ENCODE results near the gene NAALADL2. TPM values are rescaled to one million over a fixed set of nuclear protein-coding genes. Genes with fewer than 3 reads are reported as not detected.
"Not testable (repeated sequence)": the region's sequence is repeated elsewhere in the genome, so short reads cannot be mapped to it uniquely, and the experiment has no call there.

The NAALADL2 gene
- polyA plus RNA-seq, 1 donor from 2014 or later: 1.6 TPM

- H3K4me2 ChIP-seq (ENCODE audit: low read length): no peak overlapping the region
- H3K27ac ChIP-seq (ENCODE audit: low read length): no peak overlapping the region
- no peak overlapping the region for H3K4me3 ChIP-seq (ENCODE audit: low read length)
- H3K9ac ChIP-seq (ENCODE audit: low read length): no peak overlapping the region
- H3F3A ChIP-seq (ENCODE audit: insufficient read depth, low read length, poor library complexity, severe bottlenecking): no peaks in the 10 kb centered on the region
- H3K79me2 ChIP-seq (replicated peaks; ENCODE audit: insufficient read depth, low read length): no peaks in the 10 kb centered on the region
- H2AFZ ChIP-seq (ENCODE audit: low read depth, low read length): no peak overlapping the region
- H3K27me3 ChIP-seq (ENCODE audit: insufficient read depth, low read depth, low read length): no peaks in the 10 kb centered on the region
- H4K20me1 ChIP-seq (ENCODE audit: insufficient read depth): no peaks in the 10 kb centered on the region
- no peaks in the 10 kb centered on the region for H3K9me2 ChIP-seq (ENCODE audit: insufficient read depth, low read length)
- TF ChIP-seq EZH2 (IDR thresholded peaks at IDR 0.05; ENCODE audit: borderline replicate concordance, insufficient read depth, low read length, poor library complexity, severe bottlenecking) (no peak), POLR2AphosphoS5 (IDR thresholded peaks at IDR 0.05) (no peak), SMC3 (conservative IDR thresholded peaks at IDR 0.05; ENCODE audit: poor library complexity) (no peak), EP300 (conservative IDR thresholded peaks at IDR 0.05; ENCODE audit: poor library complexity, severe bottlenecking) (no peak), REST (IDR thresholded peaks at IDR 0.05; ENCODE audit: borderline replicate concordance) (no peak), TAF1 (IDR thresholded peaks at IDR 0.05; ENCODE audit: low read depth) (no peak), MXI1 (conservative IDR thresholded peaks at IDR 0.05; ENCODE audit: poor library complexity, severe bottlenecking) (no peak), RAD21 (conservative IDR thresholded peaks at IDR 0.05) (no peak)
- TF ChIP-seq, protein P1, sequence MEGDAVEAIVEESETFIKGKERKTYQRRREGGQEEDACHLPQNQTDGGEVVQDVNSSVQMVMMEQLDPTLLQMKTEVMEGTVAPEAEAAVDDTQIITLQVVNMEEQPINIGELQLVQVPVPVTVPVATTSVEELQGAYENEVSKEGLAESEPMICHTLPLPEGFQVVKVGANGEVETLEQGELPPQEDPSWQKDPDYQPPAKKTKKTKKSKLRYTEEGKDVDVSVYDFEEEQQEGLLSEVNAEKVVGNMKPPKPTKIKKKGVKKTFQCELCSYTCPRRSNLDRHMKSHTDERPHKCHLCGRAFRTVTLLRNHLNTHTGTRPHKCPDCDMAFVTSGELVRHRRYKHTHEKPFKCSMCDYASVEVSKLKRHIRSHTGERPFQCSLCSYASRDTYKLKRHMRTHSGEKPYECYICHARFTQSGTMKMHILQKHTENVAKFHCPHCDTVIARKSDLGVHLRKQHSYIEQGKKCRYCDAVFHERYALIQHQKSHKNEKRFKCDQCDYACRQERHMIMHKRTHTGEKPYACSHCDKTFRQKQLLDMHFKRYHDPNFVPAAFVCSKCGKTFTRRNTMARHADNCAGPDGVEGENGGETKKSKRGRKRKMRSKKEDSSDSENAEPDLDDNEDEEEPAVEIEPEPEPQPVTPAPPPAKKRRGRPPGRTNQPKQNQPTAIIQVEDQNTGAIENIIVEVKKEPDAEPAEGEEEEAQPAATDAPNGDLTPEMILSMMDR (IDR thresholded peaks at IDR 0.05; ENCODE audit: poor library complexity, severe bottlenecking): no peak
- no peaks in the 10 kb centered on the region for H3K36me3 ChIP-seq (ENCODE audit: insufficient read depth, low read length)
- H3K9me3 ChIP-seq (ENCODE audit: low read length): no peaks in the 10 kb centered on the region
Measured at GRCh38 chr3:175777965-175778364, 918.8 kb downstream of the NAALADL2 start.

DNA sequence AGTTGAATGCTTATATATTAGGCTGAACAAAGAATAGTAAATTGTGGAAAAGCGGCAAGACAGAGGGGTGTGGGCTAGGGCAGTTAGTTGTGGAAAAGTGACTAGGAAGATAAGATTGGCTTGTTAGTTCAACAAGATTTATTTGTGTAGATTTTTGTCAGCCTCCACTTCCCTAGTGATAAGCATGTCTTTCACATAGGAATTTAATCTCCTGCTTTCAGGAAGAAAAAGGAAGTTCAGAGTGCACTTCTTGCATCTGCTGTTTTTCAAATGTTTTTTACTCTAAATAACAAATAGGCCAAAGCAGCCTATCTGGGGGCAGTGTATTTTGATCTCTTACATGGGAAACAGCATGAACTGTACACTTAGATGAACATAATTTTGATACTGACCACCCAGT lies 919.9 kb downstream of the NAALADL2 start:
- Histone ChIP-seq H3K9ac (ENCODE audit: low read length) (no peak overlapping the region), H3K27ac (ENCODE audit: low read length) (no peak overlapping the region), H3F3A (ENCODE audit: insufficient read depth, low read length, poor library complexity, severe bottlenecking) (no peaks in the 10 kb centered on the region), H3K9me2 (ENCODE audit: insufficient read depth, low read length) (no peaks in the 10 kb centered on the region), H3K79me2 (replicated peaks; ENCODE audit: insufficient read depth, low read length) (no peaks in the 10 kb centered on the region), H3K36me3 (ENCODE audit: insufficient read depth, low read length) (no peaks in the 10 kb centered on the region), H4K20me1 (ENCODE audit: insufficient read depth) (no peaks in the 10 kb centered on the region), H3K9me3 (ENCODE audit: low read length) (no peaks in the 10 kb centered on the region), H2AFZ (ENCODE audit: low read depth, low read length) (no peak overlapping the region), H3K4me2 (ENCODE audit: low read length) (no peak overlapping the region), H3K4me3 (ENCODE audit: low read length) (no peak overlapping the region), H3K27me3 (ENCODE audit: insufficient read depth, low read depth, low read length) (no peaks in the 10 kb centered on the region)
- no peak for TF ChIP-seq EP300 (conservative IDR thresholded peaks at IDR 0.05; ENCODE audit: poor library complexity, severe bottlenecking)
- no peak for TF ChIP-seq TAF1 (IDR thresholded peaks at IDR 0.05; ENCODE audit: low read depth)
- TF ChIP-seq RAD21 (conservative IDR thresholded peaks at IDR 0.05): no peak
- TF ChIP-seq SMC3 (conservative IDR thresholded peaks at IDR 0.05; ENCODE audit: poor library complexity): no peak
- TF ChIP-seq, protein P1 (IDR thresholded peaks at IDR 0.05; ENCODE audit: poor library complexity, severe bottlenecking): no peak

DNA sequence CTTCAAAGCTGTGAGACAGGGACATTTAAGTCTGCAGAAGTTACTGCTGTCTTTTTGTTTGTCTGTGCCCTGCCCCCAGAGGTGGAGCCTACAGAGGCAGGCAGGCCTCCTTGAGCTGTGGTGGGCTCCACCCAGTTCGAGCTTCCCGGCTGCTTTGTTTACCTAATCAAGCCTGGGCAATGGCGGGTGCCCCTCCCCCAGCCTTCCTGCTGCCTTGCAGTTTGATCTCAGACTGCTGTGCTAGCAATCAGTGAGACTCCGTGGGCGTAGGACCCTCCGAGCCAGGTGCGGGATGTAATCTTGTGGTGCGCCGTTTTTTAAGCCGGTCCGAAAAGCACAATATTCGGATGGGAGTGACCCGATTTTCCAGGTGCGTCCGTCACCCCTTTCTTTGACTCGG lies 928.0 kb downstream of the NAALADL2 start:
- H3K27me3 ChIP-seq (ENCODE audit: insufficient read depth, low read depth, low read length); H3K79me2 ChIP-seq (replicated peaks; ENCODE audit: insufficient read depth, low read length); H3K4me2 ChIP-seq (ENCODE audit: low read length); H3K4me3 ChIP-seq (ENCODE audit: low read length); H3K9me2 ChIP-seq (ENCODE audit: insufficient read depth, low read length); H3K27ac ChIP-seq (ENCODE audit: low read length); H3K9ac ChIP-seq (ENCODE audit: low read length); H3K36me3 ChIP-seq (ENCODE audit: insufficient read depth, low read length); H2AFZ ChIP-seq (ENCODE audit: low read depth, low read length); H3K9me3 ChIP-seq (ENCODE audit: low read length); H4K20me1 ChIP-seq (ENCODE audit: insufficient read depth); H3F3A ChIP-seq (ENCODE audit: insufficient read depth, low read length, poor library complexity, severe bottlenecking): not testable (repeated sequence)
